Measurements from ENCODE around the gene RIGI.
"Not testable (repeated sequence)": the region's sequence is repeated elsewhere in the genome, so short reads cannot be mapped to it uniquely, and the experiment has no call there.

RIGI gene

DNA sequence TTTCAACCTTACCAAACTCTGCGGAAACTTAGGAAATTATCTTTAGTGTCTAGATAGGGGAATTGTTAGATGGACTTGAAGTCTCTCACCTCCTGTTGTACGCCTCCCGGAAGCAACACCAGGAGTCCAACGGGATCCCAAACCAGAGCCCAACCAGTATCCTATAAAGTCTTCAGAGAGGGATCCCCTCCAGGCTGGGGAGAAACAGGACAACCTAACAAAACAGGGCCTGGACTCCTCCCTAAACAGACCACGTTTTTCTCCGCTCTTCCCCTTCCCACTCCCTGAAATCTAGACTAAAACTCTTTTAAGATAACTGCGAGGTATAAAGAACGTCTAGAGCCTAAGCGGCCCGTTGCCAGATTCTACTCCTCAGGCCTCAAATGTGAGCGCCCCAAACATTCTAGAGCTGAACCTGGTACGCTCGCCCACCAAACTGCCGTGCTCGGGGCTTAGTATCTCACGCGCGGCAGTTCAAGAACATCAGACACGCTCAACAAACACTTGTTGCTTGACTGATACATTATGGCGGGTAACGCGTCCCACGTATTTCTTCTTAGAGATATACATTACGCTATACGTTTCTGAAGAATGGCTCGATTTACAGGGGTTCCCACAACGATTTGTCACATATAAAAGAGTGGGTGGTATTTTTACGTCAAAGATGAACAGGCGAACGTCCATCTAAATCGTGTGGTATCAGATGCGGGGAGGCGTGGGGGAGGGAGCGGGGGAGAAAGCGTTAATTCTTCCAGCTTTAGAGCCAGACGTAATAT is 25.5 kb upstream of the RIGI start:
- Mint-ChIP-seq H3K27ac (peak overlapping the region; percentile 99), H3K4me1 (peaks cover 34% of the 10 kb centered on the region), H3K4me3 (peak overlapping the region; percentile 87), H3K27me3 (no peaks in the 10 kb centered on the region), H3K9me3 (no peaks in the 10 kb centered on the region), H3K36me3 (peaks cover 27% of the 10 kb centered on the region)
- DNase-seq: peak; percentile 57
- CTCF ChIA-PET: interaction anchor here (0.7 to 3.9 kb wide), 7 partner anchors 12 to 172 kb away, joined by 3 to 20 read pairs (median 8); partner anchors contain the start of gene RIGI

DNA sequence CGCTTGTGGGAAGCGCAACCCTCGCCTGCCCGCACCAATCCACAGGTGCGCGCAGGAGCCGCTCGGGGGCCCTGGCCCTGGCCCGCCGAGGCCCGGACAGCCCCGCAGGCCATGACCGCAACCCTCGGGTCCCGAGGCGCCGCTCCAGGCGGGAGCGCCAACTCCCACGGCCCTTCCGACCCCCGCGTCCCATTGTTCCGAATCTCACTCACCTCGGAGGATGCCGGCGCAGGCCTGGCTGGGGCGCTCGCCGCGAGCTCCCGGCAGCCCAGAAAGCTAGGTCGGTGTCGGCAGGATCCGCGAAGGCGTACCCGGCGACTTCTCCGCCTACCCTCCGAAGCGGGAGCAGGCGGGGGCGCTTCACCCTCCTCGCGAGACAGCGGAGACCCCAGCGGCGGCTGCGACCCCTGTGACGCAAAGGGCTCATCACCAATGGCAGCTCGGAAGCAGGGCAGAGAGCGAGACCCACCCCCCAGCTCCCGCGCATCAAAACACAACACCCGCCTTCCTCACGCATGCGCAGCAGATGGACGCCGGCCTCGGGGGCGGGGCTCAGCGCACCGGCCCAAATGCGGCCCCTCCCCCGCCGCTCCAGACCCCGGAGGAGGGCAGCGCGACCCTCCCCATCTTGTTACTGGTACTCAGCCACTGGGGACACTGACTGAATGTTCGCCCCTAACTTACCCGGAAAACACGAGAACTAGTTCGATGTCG is 24.7 kb upstream of the RIGI start:
- H3K4me1 Mint-ChIP-seq: peaks cover 36% of the 10 kb centered on the region
- H3K27me3 Mint-ChIP-seq: no peaks in the 10 kb centered on the region
- peak; percentile 97 for DNase-seq
- CTCF ChIA-PET: interaction anchor here (0.7 to 3.4 kb wide), 9 partner anchors 13 to 172 kb away, joined by 3 to 20 read pairs (median 6); partner anchors contain the start of gene RIGI
- no peaks in the 10 kb centered on the region for H3K9me3 Mint-ChIP-seq
- H3K36me3 Mint-ChIP-seq: peaks cover 24% of the 10 kb centered on the region
- H3K4me3 Mint-ChIP-seq: peak overlapping the region; percentile 87
- peak overlapping the region; percentile 99 for H3K27ac Mint-ChIP-seq

DNA sequence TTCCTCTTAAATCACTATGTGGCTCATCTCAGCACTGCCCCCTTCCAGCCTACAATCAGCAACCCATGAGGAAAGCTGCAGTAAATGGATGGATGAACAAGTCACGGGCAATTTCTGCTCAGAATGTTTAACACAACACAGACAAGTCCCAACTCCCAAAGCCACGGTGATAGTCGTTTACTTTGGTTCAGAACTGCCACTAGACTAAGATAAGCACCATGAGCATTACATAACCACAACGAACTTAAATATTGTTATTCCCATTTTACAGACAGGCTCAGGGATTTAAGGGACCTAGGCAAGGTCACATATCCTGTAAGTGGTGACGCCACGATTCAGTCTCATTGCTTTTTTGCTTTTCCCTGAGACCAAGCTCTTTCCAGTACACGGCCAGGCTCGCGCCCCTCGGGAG is 24.2 kb upstream of the RIGI start:
- Mint-ChIP-seq H3K27me3 (no peaks in the 10 kb centered on the region), H3K4me1 (peaks cover 36% of the 10 kb centered on the region), H3K4me3 (peak overlapping the region; percentile 87), H3K9me3 (no peaks in the 10 kb centered on the region), H3K36me3 (peaks cover 24% of the 10 kb centered on the region), H3K27ac (peak overlapping the region; percentile 84)
- CTCF ChIA-PET: interaction anchor here (1.0 to 3.4 kb wide), 7 partner anchors 13 to 171 kb away, joined by 3 to 20 read pairs (median 8); partner anchors contain the start of gene RIGI
- no peak for DNase-seq

DNA sequence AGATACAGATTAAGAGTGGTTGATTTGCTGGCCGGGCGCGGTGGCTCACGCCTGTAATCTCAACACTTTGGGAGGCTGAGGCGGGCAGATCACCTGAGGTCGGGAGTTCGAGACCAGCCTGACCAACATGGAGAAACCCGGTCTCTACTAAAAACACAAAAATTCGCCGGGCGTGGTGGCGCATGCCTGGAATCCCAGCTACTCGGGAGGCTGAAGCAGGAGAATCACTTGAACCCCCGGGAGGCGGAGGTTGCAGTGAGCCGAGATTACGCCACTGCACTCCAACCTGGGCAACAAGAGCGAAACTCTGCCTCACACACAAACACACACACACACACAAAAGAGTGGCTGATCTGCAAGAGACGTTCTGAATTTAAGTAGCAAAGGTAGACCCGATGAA is 22.2 kb upstream of the RIGI start:
- Mint-ChIP-seq H3K4me1 (peaks cover 30% of the 10 kb centered on the region), H3K36me3 (peaks cover 29% of the 10 kb centered on the region)
- DNase-seq, H3K27me3 Mint-ChIP-seq, H3K9me3 Mint-ChIP-seq, H3K4me3 Mint-ChIP-seq, H3K27ac Mint-ChIP-seq, CTCF ChIA-PET: not testable (repeated sequence)

DNA sequence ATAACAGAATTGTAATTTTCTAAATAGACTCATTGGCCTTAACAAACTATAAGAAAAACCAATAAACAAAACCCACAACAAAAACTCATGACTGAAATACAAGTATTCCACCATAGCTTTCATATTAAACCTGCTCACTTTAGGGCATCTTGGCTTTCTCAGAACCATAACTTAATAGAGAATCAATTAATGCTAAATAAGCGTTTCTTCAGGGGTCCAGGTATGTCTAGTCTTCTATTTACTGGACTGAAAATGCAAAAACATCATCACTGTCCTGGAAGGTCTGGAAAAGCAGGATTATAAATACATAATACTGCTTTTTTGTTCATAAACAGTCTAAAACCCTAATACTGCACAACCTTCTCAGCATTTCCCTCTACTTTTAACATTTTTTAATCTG is 19.9 kb upstream of the RIGI start:
- CTCF ChIA-PET: interaction anchor here (0.7 to 1.3 kb wide), 3 partner anchors 26 to 168 kb away, joined by 3 to 5 read pairs (median 5); partner anchors contain the start of gene NDUFB6

DNA sequence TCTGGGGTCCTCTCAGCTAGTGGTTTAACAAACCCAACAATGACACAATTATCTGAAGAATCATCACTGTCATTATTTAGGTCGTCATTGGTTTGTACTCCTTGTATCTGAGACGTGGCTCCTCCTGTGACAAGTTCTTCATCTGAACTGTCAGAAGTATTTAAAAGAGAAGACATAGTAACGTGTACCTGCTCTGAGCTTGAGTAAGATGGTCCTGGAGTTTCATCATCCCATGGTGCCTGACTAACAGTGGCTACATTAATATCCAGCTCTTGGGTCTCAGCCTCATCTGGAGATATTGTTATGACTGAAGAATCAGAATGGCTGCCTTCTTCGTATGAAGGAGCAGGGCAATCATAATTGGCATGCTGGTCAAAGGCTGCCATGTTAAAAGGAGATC is 17.1 kb upstream of the RIGI start:
- no peaks in the 10 kb centered on the region for H3K9me3 Mint-ChIP-seq
- H3K4me1 Mint-ChIP-seq: peaks cover 6% of the 10 kb centered on the region
- H3K36me3 Mint-ChIP-seq: peaks cover 28% of the 10 kb centered on the region
- CTCF ChIA-PET: no interaction called here
- no peak overlapping the region for H3K4me3 Mint-ChIP-seq
- DNase-seq: no peak
- H3K27ac Mint-ChIP-seq: no peak overlapping the region
- H3K27me3 Mint-ChIP-seq: no peaks in the 10 kb centered on the region

More for the DNA sequence above, 19.9 kb upstream of the RIGI start:
- Mint-ChIP-seq H3K4me1 (peaks cover 27% of the 10 kb centered on the region), H3K27ac (no peak overlapping the region), H3K9me3 (no peaks in the 10 kb centered on the region), H3K4me3 (no peak overlapping the region), H3K36me3 (peaks cover 39% of the 10 kb centered on the region), H3K27me3 (no peaks in the 10 kb centered on the region)
- no peak for DNase-seq

DNA sequence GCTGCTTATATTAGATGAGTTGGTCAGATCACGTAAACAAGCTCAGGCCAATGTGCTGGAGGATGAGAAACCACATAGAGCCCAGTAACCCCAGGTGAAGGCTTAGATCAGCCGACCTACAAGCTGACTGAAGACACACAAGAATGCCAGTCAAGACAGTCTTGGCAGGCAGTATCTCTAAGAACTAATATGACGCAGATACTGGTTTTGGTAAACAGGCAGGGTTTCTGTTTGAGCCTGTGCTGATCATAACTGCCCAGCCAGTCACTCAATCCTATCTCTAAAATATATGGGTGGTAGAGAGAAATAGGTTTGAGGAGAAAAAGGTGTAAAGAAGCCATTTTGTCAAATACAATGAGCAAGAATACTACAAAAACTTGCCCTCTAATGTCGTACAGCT is 7.8 kb upstream of the RIGI start:
- CTCF ChIA-PET: interaction anchor here (1.3 to 1.5 kb wide), 2 partner anchors 8 to 16 kb away, joined by 3 to 5 read pairs; partner anchors contain the start of gene RIGI
- no peak overlapping the region for H3K4me3 Mint-ChIP-seq
- DNase-seq: no peak
- H3K27ac Mint-ChIP-seq: no peak overlapping the region
- no peaks in the 10 kb centered on the region for H3K4me1 Mint-ChIP-seq
- peaks cover 12% of the 10 kb centered on the region for H3K36me3 Mint-ChIP-seq
- H3K9me3 Mint-ChIP-seq: no peaks in the 10 kb centered on the region
- no peaks in the 10 kb centered on the region for H3K27me3 Mint-ChIP-seq

DNA sequence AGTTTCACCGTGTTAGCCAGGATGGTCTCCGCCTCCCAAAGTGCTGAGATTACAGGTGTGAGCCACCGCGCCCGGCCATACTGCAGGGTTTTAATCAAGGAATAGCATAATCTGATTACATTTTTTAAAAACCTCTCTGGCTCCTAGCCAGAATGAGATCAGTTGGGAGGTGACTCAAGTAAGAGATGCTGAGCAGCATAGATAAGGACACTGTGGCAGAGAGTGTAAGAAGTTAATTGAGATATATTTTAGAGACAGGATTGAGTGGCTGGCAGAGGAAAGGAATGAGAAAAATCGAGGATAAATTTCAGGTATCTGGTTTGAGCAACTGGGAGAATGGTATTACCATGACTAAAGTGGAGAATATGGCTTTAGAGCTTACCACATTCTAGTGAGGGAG is 7.3 kb upstream of the RIGI start:
- CTCF ChIA-PET: interaction anchor here (1.3 to 1.5 kb wide), 2 partner anchors 8 to 17 kb away, joined by 3 to 5 read pairs; partner anchors contain the start of gene RIGI
- Mint-ChIP-seq H3K4me3 (no peak overlapping the region), H3K4me1 (no peaks in the 10 kb centered on the region), H3K9me3 (no peaks in the 10 kb centered on the region), H3K36me3 (peaks cover 12% of the 10 kb centered on the region), H3K27me3 (no peaks in the 10 kb centered on the region), H3K27ac (no peak overlapping the region)
- no peak for DNase-seq

DNA sequence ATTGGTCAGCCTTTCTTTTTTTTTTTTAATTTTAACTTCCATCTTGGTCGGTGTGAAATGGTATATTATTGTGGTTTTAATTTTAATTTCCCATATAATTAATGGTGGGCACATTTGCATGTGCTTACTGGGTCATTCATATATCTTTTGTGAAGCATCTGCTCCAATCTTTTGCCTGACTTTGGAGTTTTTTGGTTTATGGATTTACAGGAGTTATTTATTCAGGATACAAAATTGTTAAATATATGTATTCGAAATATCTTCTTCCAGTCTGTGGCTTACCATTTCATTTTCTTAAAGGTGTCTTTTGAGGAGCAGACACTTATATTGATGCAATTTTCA is 682 bp upstream of the RIGI start:
- Mint-ChIP-seq H3K36me3 (peaks cover 32% of the 10 kb centered on the region), H3K27me3 (no peaks in the 10 kb centered on the region), H3K9me3 (peaks cover 10% of the 10 kb centered on the region), H3K27ac (peak overlapping the region; percentile 94), H3K4me3 (peak overlapping the region; percentile 91), H3K4me1 (peaks cover 43% of the 10 kb centered on the region)
- CTCF ChIA-PET: interaction anchor here (0.6 to 2.3 kb wide), 11 partner anchors 10 to 346 kb away, joined by 3 to 25 read pairs (median 6); partner anchors contain the start of genes ACO1 and NDUFB6
- DNase-seq: no peak

DNA sequence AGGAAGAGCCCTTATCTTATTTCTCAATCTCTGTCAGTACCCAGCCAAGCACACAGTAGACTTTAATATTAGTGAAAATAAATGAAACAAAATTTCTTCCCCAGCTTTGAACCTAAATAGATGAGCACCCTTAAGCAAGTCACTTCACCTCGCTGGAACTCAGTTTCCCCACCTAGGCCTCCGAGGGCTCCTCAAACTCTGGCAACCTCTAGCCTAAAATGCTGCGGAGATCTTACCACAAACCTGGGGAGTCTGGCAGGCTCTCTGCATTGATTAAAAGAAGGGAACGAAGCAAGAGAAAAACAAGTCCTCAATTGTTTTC is 326 bp downstream of the RIGI start:
- Mint-ChIP-seq H3K9me3 (peaks cover 10% of the 10 kb centered on the region), H3K4me3 (peak overlapping the region; percentile 91), H3K36me3 (peaks cover 37% of the 10 kb centered on the region), H3K27me3 (no peaks in the 10 kb centered on the region), H3K27ac (peak overlapping the region; percentile 94), H3K4me1 (peaks cover 48% of the 10 kb centered on the region)
- CTCF ChIA-PET: interaction anchor here (0.7 to 2.3 kb wide), 10 partner anchors 8 to 148 kb away, joined by 3 to 25 read pairs (median 5); partner anchors contain the start of genes ACO1, NDUFB6 and SMIM27
- DNase-seq: no peak

DNA sequence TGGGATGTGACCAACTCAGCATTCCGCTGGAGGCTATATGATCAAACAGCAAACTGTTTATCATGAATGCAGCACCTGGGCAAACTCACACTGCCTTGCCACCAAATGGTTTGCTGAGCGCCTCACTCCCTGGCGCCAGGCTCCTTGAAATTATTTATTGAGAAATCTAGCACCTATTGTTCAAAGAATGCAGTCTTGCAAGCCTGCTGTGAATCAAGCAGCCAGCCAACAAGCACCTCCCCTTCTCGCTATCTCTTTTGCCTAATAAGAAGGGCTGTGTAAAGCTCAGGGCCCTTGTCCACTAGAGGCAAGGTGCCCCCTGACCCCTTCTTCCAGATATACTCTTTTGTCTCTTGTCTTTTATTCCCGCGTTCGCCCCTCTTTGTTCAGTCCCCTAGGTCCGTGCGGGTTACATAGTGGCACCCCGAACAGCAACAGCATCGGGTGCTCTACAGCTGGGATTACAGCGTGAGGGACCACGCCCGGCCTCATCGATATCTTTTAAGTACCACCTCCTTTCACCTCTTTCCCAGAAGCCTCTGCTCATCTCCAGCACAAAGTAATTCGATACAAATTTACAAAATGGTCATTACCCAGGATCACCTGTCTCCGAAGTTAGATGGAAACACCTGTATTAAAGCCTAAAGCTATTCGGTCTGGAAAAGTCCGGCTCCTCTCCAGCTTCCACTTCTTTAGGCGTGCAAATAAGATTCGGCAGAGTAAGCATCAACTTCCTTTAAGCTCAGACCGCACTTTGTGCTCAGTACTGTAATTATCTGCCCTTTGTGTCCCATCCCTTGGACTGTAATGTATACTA is 896 bp downstream of the RIGI start:
- DNase-seq: peak; percentile 34
- Mint-ChIP-seq H3K9me3 (peaks cover 10% of the 10 kb centered on the region), H3K36me3 (peaks cover 40% of the 10 kb centered on the region), H3K4me1 (peaks cover 48% of the 10 kb centered on the region), H3K27ac (peak overlapping the region; percentile 94), H3K27me3 (no peaks in the 10 kb centered on the region), H3K4me3 (peak overlapping the region; percentile 91)
- CTCF ChIA-PET: interaction anchor here (0.6 to 2.3 kb wide), 8 partner anchors 9 to 147 kb away, joined by 3 to 25 read pairs (median 7); partner anchors contain the start of gene NDUFB6

DNA sequence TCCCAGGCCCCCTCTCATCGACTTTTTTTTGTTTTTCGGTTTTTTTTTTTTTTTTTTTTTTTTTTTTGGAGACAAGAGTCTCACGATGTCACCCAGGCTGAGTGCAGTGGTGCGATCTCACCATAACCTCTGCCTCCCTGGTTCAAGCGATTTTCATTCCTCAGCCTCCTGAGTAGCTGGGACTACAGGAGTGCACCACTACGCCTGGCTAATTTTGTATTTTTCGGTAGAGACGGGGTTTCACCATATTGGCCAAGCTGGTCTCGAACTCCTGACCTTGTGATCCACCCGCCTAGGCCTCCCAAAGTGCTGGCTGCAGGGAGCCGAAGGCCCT is 1.5 kb downstream of the RIGI start:
- Mint-ChIP-seq H3K36me3 (peaks cover 40% of the 10 kb centered on the region), H3K4me3 (peak overlapping the region; percentile 91), H3K4me1 (peaks cover 48% of the 10 kb centered on the region)
- H3K9me3 Mint-ChIP-seq, H3K27me3 Mint-ChIP-seq, H3K27ac Mint-ChIP-seq, DNase-seq: not testable (repeated sequence)
- CTCF ChIA-PET: interaction anchor here (0.6 to 2.3 kb wide), 4 partner anchors 51 to 147 kb away, joined by 4 to 25 read pairs (median 4); no protein-coding TSS in a partner anchor

DNA sequence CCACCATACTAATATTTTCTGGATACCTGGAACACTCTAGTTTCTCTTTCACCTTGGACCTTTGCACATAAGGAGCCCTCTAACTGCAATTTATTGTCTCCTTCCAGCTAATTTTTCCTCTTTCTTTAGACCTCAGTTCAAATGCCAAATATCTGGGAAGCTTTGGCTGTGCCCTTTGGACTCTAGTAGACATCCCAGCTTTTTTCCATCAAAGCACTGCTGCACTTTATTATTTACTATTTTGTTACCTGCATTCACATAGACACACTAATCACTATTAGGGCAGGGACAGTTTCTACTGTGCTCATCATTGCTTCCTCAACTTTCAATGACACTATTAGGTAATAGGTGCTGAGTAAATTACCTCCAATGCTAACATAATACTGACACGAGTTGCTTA is 2.1 kb downstream of the RIGI start:
- Mint-ChIP-seq H3K27me3 (no peaks in the 10 kb centered on the region), H3K9me3 (peaks cover 10% of the 10 kb centered on the region), H3K4me3 (peak overlapping the region; percentile 91), H3K27ac (no peak overlapping the region), H3K36me3 (peaks cover 41% of the 10 kb centered on the region), H3K4me1 (peaks cover 48% of the 10 kb centered on the region)
- CTCF ChIA-PET: interaction anchor here (1.3 to 1.4 kb wide), 2 partner anchors 56 to 145 kb away, joined by 4 to 5 read pairs; no protein-coding TSS in a partner anchor
- no peak for DNase-seq

DNA sequence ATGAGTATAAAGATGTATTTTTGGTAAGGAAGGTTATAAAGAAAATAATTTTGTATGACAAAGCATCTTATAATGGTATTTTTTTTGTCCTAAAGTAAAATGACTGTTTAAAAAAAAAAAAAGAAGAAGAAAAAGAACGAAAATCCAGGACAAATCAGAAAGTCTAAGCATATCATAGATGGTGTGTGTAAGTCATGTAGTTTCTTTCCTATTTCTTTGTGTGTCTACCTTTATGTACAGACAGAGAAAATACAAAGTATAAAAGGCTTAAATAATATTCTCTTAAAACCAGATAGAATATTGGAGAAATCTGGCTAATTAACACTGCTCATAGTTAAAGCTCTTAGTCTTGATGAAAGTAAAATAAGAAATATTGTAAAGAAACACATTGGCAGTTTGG is 7.7 kb downstream of the RIGI start:
- no peak for DNase-seq
- H3K9me3 Mint-ChIP-seq: peaks cover 26% of the 10 kb centered on the region
- H3K27me3 Mint-ChIP-seq: no peaks in the 10 kb centered on the region
- H3K4me1 Mint-ChIP-seq: peaks cover 14% of the 10 kb centered on the region
- CTCF ChIA-PET: no interaction called here
- H3K4me3 Mint-ChIP-seq: no peak overlapping the region
- H3K27ac Mint-ChIP-seq: no peak overlapping the region
- H3K36me3 Mint-ChIP-seq: peaks cover 56% of the 10 kb centered on the region
